ENCODE results near the gene STAP1. TPM values are rescaled to one million over a fixed set of nuclear protein-coding genes. Genes with fewer than 3 reads are reported as not detected.

STAP1 gene
- total RNA-seq, 1 donor from 2014 or later = 3.5 TPM

DNA sequence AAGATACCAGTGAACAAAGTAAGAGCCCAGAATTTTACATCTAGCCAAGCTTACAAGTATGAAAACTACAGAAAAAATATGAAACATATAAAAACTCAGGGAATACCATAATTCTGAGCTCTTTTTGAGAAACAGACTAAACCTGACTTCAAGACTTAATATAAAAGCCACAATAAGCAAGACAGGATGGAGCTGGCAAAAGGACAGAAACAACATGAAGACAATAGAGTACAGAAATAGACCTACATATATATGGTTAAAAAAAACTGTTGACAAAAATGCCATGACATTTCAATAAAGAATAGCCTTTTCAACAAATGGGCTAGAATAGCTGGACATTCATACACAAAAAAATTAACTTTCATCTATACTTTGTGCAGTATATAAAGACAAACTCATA, 93.0 kb downstream of the STAP1 start:
- no peak overlapping the region for H3K27ac Mint-ChIP-seq (ENCODE audit: unreplicated experiment)
- H3K4me3 Mint-ChIP-seq (ENCODE audit: unreplicated experiment) = no peak overlapping the region
- H3K9me3 Mint-ChIP-seq (ENCODE audit: unreplicated experiment) = no peaks in the 10 kb centered on the region
- no peak for DNase-seq (ENCODE audit: low spot score)
- no peaks in the 10 kb centered on the region for H3K4me1 Mint-ChIP-seq (ENCODE audit: unreplicated experiment)
- TF ChIP-seq CTCF (IDR thresholded peaks at IDR 0.05; ENCODE audit: unreplicated experiment) = no peak
- H3K36me3 Mint-ChIP-seq (ENCODE audit: low read depth, unreplicated experiment) = peaks cover 38% of the 10 kb centered on the region
- H3K27me3 Mint-ChIP-seq (ENCODE audit: unreplicated experiment) = peaks cover 2% of the 10 kb centered on the region

Other genes starting within 250 kb of the STAP1 start
- gene CENPC, start 13.2 kb upstream of the STAP1 start, total RNA-seq (ENCODE audit: unreplicated experiment) = 25.7 TPM
- 79.5 TPM for gene UBA6, start 142.4 kb downstream of the STAP1 start, total RNA-seq (ENCODE audit: unreplicated experiment)
- not detected for gene GNRHR, start 195.7 kb downstream of the STAP1 start, total RNA-seq (ENCODE audit: unreplicated experiment)